ENCODE measurements around the gene ARHGEF17. TPM values are rescaled to one million over a fixed set of nuclear protein-coding genes. Genes with fewer than 3 reads are reported as not detected.

ARHGEF17 gene
- total and polyA plus RNA-seq, 8 donors, result 5.0 to 66.5 (median 33.6) TPM

DNA sequence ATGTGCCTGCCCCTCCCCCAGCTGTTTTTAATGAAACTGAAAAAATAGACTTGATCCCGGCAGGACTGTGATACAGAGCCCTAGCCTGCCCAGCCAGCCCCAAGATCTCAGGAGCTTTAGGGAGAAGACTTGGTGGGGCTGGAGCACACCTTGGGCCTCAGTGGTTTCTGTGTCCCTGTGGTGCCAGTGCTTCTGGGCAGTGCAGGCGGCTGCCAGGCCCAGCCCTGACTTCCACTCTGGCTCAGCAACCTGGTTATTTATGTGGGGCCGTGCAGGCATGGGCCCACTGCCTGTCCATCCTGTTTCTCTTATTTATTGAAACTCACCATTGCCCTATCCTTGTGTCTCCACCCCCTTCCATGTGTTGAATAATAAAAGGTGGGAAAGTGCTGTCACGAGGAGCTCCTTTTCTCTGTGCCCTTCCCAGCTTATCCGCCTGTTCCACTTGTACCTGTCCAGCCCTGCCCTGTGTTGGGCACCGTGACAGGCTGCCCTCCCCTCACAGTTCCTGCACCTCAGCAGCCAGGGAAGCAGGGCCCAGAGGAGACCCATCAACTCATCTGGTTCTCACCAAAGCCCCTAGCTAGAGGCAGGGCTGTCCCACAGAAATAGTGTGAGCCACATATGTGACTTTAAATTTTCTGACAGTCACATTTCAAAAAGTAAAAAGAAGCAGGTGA is 88.3 kb downstream of the ARHGEF17 start:
- 55 to 71% (median 67%) methylated on average over 6 of the region's 6 CpGs for WGBS, 5 donors
- intact Hi-C loops (cut with DNase I; ENCODE audit: low total_unique reads), result loop anchor here (10.0 kb wide), 1 partner anchor 102 kb away; no protein-coding TSS in a partner anchor
- no peak overlapping the region for H3K27ac ChIP-seq
- no peak overlapping the region for H3K4me3 ChIP-seq
- no peaks in the 10 kb centered on the region for H3K27me3 ChIP-seq
- peaks cover 0 to 53% (median 3%) of the 10 kb centered on the region in 4 donors for H3K36me3 ChIP-seq
- H3K4me1 ChIP-seq, result peaks cover 0 to 11% (median 0%) of the 10 kb centered on the region in 4 donors
- TF ChIP-seq POLR2A (IDR thresholded peaks at IDR 0.05), result no peak
- TF ChIP-seq POLR2AphosphoS5 (IDR thresholded peaks at IDR 0.05), result no peak
- no peak for TF ChIP-seq EP300 (IDR thresholded peaks at IDR 0.05)
- TF ChIP-seq, protein P1, sequence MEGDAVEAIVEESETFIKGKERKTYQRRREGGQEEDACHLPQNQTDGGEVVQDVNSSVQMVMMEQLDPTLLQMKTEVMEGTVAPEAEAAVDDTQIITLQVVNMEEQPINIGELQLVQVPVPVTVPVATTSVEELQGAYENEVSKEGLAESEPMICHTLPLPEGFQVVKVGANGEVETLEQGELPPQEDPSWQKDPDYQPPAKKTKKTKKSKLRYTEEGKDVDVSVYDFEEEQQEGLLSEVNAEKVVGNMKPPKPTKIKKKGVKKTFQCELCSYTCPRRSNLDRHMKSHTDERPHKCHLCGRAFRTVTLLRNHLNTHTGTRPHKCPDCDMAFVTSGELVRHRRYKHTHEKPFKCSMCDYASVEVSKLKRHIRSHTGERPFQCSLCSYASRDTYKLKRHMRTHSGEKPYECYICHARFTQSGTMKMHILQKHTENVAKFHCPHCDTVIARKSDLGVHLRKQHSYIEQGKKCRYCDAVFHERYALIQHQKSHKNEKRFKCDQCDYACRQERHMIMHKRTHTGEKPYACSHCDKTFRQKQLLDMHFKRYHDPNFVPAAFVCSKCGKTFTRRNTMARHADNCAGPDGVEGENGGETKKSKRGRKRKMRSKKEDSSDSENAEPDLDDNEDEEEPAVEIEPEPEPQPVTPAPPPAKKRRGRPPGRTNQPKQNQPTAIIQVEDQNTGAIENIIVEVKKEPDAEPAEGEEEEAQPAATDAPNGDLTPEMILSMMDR (IDR thresholded peaks at IDR 0.05), result no peak
- H3K9me3 ChIP-seq, result no peaks in the 10 kb centered on the region
- no peak for DNase-seq

GRCh38 chr11:73396985-73397384 is 88.9 kb downstream of the ARHGEF17 start:
- peaks cover 0 to 54% (median 3%) of the 10 kb centered on the region in 4 donors for H3K36me3 ChIP-seq
- no peak overlapping the region for H3K27ac ChIP-seq
- no peak overlapping the region for H3K4me3 ChIP-seq
- no peak for DNase-seq
- no peaks in the 10 kb centered on the region for H3K27me3 ChIP-seq
- TF ChIP-seq POLR2AphosphoS5 (IDR thresholded peaks at IDR 0.05), result no peak
- no peak for TF ChIP-seq EP300 (IDR thresholded peaks at IDR 0.05)
- TF ChIP-seq POLR2A (IDR thresholded peaks at IDR 0.05), result no peak
- TF ChIP-seq, protein P1 (IDR thresholded peaks at IDR 0.05), result no peak
- no peaks in the 10 kb centered on the region for H3K9me3 ChIP-seq
- WGBS, 5 donors, result 70 to 91% (median 77%) methylated on average over 7 of the region's 7 CpGs
- H3K4me1 ChIP-seq, result peaks cover 0 to 11% (median 0%) of the 10 kb centered on the region in 4 donors
- intact Hi-C loops (cut with DNase I; ENCODE audit: low total_unique reads), result loop anchor here (10.0 kb wide), 1 partner anchor 102 kb away; no protein-coding TSS in a partner anchor

DNA sequence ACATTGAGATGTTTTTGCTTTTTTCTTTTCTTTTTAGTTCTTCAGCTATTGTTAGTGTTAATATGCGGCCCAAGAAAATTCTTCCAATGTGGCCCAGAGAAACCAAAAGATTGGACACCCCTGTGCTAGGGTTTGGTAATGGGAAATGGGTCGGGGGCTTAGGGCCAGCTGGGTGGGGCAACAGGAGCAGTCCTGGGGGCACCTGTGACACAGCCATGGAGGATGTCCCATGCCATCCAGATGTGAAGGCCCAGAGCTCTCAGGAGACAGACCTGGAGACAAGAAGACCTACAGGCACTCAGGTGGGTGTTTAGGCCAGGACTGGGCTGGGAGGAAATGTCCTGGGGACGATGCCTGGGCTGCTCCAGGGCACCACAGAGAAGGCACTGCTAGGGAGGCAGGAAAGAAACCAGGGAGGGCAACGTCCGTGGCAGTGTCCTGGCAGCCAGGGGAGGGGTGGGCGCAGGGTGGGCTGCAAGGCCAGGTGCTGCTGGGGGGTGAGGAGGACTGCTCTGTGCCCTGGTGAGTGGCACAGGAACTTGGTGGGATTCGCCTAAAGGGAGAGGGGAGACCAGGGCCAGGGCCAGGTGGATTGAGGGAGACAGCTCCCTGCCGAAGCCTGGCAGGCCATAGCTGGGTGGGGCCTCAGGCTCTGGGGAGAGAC is 89.5 kb downstream of the ARHGEF17 start:
- no peak for DNase-seq
- Histone ChIP-seq H3K4me3 (no peak overlapping the region), H3K4me1 (peaks cover 0 to 9% (median 0%) of the 10 kb centered on the region in 4 donors), H3K27me3 (no peaks in the 10 kb centered on the region), H3K27ac (no peak overlapping the region), H3K36me3 (peaks cover 0 to 48% (median 7%) of the 10 kb centered on the region in 4 donors), H3K9me3 (no peaks in the 10 kb centered on the region)
- 81 to 91% (median 86%) methylated on average over 8 of the region's 8 CpGs for WGBS, 5 donors
- no peak for TF ChIP-seq POLR2AphosphoS5 (IDR thresholded peaks at IDR 0.05)
- TF ChIP-seq, protein P1 (IDR thresholded peaks at IDR 0.05), result no peak
- TF ChIP-seq EP300 (IDR thresholded peaks at IDR 0.05), result no peak
- TF ChIP-seq POLR2A (IDR thresholded peaks at IDR 0.05), result no peak
- intact Hi-C loops (cut with DNase I; ENCODE audit: low total_unique reads), result loop anchor here (10.0 kb wide), 1 partner anchor 103 kb away; no protein-coding TSS in a partner anchor

GRCh38 chr11:73398132-73398526 is 90.1 kb downstream of the ARHGEF17 start:
- DNase-seq, result no peak
- intact Hi-C loops (cut with DNase I; ENCODE audit: low total_unique reads), result loop anchor here (10.0 kb wide), 1 partner anchor 103 kb away; no protein-coding TSS in a partner anchor
- TF ChIP-seq POLR2A (IDR thresholded peaks at IDR 0.05) (no peak), EP300 (IDR thresholded peaks at IDR 0.05) (no peak), POLR2AphosphoS5 (IDR thresholded peaks at IDR 0.05) (no peak)
- TF ChIP-seq, protein P1 (IDR thresholded peaks at IDR 0.05), result no peak
- Histone ChIP-seq H3K27me3 (no peaks in the 10 kb centered on the region), H3K36me3 (peaks cover 0 to 42% (median 7%) of the 10 kb centered on the region in 4 donors), H3K9me3 (no peaks in the 10 kb centered on the region), H3K4me3 (no peak overlapping the region), H3K4me1 (peaks cover 0 to 4% (median 0%) of the 10 kb centered on the region in 4 donors), H3K27ac (no peak overlapping the region)
- WGBS, 5 donors, result 68 to 80% (median 71%) methylated on average over 5 of the region's 5 CpGs

All from stomach (tissue), 9 donors.